Activated CD4-positive, alpha-beta memory T cell treated with anti-CD3 and anti-CD28 coated beads for 36 hours (primary cell): Measurements from ENCODE around the gene POLR3C. TPM values are rescaled to one million over a fixed set of nuclear protein-coding genes. Genes with fewer than 3 reads are reported as not detected.
"Not testable (repeated sequence)": the region's sequence is repeated elsewhere in the genome, so short reads cannot be mapped to it uniquely, and the experiment has no call there.

ENCODE experiments used
- CTCF ChIA-PET: fragments of 350-600 bp; sonication (Branson Sonifier 250); formaldehyde crosslinking; loops from one replicate; lab custom pipeline; 2021; ENCODE audit warnings: antibody characterized with exemption, inconsistent platforms; lab: Charles Lee
- POLR2A ChIA-PET: fragments of 350-600 bp; sonication (Branson Sonifier 250); formaldehyde crosslinking; loops from one replicate; lab custom pipeline; 2021; ENCODE audit warnings: antibody characterized with exemption; lab: Charles Lee
- DNase-seq: peaks from one replicate; pipeline ENCODE4 v3.0.0-alpha.2; 2020
- H3K27ac Mint-ChIP-seq: one replicate; pipeline ENCODE4 v1.8.0; 2021; ENCODE audit warnings: mixed read lengths
- H3K27me3 Mint-ChIP-seq: one replicate; pipeline ENCODE4 v1.8.0; 2021; ENCODE audit warnings: mixed read lengths
- H3K36me3 Mint-ChIP-seq: one replicate; pipeline ENCODE4 v1.8.0; 2021; ENCODE audit warnings: mixed read lengths
- H3K4me1 Mint-ChIP-seq: one replicate; pipeline ENCODE4 v1.8.0; 2021; ENCODE audit warnings: low read depth, mixed read lengths
- H3K4me3 Mint-ChIP-seq: one replicate; pipeline ENCODE4 v1.8.0; 2021; ENCODE audit warnings: mild to moderate bottlenecking, mixed read lengths
- H3K9me3 Mint-ChIP-seq: one replicate; pipeline ENCODE4 v1.8.0; 2021; ENCODE audit warnings: mixed read lengths
- intact Hi-C: fragments of 100-400 bp; cut with micrococcal nuclease; formaldehyde crosslinking; loops from one replicate; pipeline ENCODE4 v1.15.1; 2023
- total RNA-seq, 2 experiments: library from RNA; stranded (reverse); gene quantifications; one replicate each; pipeline ENCODE4 v1.2.3, GENCODE V29; 2021

POLR3C gene, protein sequence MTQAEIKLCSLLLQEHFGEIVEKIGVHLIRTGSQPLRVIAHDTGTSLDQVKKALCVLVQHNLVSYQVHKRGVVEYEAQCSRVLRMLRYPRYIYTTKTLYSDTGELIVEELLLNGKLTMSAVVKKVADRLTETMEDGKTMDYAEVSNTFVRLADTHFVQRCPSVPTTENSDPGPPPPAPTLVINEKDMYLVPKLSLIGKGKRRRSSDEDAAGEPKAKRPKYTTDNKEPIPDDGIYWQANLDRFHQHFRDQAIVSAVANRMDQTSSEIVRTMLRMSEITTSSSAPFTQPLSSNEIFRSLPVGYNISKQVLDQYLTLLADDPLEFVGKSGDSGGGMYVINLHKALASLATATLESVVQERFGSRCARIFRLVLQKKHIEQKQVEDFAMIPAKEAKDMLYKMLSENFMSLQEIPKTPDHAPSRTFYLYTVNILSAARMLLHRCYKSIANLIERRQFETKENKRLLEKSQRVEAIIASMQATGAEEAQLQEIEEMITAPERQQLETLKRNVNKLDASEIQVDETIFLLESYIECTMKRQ
- total RNA-seq, result 10 to 100 TPM; 27.3 to 28.9 TPM

DNA sequence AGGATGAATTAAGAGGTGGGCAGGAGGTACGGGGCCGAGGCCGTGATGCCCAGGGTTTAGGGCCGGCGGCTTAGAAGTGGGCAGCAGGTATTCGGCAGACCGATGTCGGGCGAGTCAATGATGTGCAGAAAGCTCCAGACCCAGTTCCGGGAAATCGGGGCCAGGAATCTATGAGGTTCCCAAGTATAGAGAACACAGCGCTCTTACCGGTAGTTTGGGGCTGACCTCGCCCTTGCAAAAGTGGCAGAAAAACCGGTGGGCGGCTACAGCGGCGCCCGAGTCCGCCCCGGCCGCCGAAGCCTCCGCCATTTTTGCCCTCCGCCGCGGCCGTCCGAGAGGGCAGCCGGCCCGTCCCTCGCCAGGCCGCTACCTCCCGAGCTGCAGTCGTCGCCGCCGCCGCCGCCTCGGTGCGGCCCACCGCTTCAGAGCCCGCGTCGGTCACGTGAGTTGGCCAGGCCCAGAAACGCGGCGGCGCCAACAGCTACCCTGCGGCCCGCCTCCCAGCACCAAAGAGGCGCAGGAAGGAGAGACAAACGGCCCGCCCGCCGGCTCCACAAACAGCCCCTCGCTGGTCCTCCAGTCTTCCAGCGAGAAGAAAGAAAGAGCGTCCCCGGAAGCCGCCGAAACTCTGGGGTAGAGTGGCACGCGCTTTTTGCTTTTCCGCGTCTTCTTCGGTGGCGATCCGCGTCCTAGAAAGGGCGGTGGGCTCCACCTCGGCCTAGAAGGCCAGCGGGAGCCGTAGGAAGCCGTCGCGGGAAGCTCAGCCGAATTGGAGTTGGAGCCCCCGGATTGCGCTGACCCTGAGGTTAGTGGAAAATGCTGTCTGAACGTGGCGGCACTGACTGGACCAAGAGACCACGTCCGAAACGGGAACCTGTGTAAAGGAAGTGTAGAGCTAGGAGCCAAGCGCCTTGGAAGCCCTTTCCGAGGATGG is at the start of gene POLR3C, which contains the start of gene RNF115:
TSS of gene POLR3C (plus strand) at position 636 of the 934 bp plus-strand sequence. CDS start 1,577 bp downstream, outside the sequence.
TSS of gene RNF115 (minus strand) at position 531 of the 934 bp plus-strand sequence. CDS start at position 309, 222 bp downstream.
- peak; percentile 89 for DNase-seq
- H3K4me3 Mint-ChIP-seq, result peak within 1 kb of the TSS; percentile 96
- H3K4me1 Mint-ChIP-seq, result peaks cover 47% of the 10 kb centered on the region
- H3K27ac Mint-ChIP-seq, result peak within 1 kb of the TSS; percentile 95
- intact Hi-C loops, result no loop called here
- H3K27me3 Mint-ChIP-seq, result no peaks in the 10 kb centered on the region
- ChIA-PET CTCF (interaction anchor here (0.7 to 16.5 kb wide), 3 partner anchors 23 to 174 kb away, joined by 3 to 154 read pairs (median 4); partner anchors contain the start of gene NUDT17), POLR2A (interaction anchor here (0.7 to 2.4 kb wide), 5 partner anchors 21 to 141 kb away, joined by 3 to 10 read pairs (median 4); partner anchors contain the start of genes ANKRD34A, NUDT17, PIAS3 and POLR3GL)
- H3K36me3 Mint-ChIP-seq, result peaks cover 33% of the 10 kb centered on the region
- H3K9me3 Mint-ChIP-seq, result no peaks in the 10 kb centered on the region

DNA sequence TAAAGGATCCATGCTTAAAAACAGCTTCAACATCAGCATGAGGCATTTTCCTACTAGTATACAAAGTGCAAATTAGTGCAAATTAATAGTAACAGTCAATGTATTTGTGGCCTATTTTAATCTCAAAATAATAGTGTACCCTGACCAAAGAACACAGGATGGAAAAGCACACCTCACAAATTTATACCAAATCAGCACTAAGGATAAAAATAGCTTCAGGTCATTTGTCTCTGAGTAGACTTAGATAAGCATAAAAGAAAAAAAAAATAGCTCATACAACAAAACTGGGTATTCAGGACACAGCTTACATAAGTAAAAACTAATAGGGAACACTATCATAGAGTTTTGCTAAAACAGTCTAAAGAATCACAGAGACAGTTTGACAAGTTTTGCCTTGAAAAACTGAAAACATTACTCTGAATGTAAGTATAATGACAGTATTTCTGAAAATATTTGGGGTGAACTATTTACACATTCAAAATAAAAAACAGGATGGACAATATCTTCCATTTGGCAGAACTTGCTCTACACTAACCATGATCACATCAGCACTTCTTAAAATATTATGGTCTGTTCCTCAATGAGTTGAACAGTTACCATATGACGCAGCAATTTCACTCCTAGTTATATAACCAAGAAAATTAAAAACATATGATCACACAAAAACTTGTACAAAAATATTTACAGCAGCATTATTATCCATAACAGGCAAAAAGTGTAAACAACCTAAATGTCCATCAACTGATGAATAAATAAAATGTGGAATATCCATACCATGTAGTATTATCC is 46.4 kb upstream of the POLR3C start:
- H3K9me3 Mint-ChIP-seq, result no peaks in the 10 kb centered on the region
- H3K4me3 Mint-ChIP-seq, result no peak overlapping the region
- ChIA-PET CTCF (no interaction called here), POLR2A (interaction anchor here (0.5 kb wide), 1 partner anchor 40 kb away, joined by 3 read pairs; no protein-coding TSS in a partner anchor)
- H3K27me3 Mint-ChIP-seq, result no peaks in the 10 kb centered on the region
- intact Hi-C loops, result no loop called here
- DNase-seq, result no peak
- no peak overlapping the region for H3K27ac Mint-ChIP-seq
- peaks cover 7% of the 10 kb centered on the region for H3K4me1 Mint-ChIP-seq
- H3K36me3 Mint-ChIP-seq, result peaks cover 4% of the 10 kb centered on the region

DNA sequence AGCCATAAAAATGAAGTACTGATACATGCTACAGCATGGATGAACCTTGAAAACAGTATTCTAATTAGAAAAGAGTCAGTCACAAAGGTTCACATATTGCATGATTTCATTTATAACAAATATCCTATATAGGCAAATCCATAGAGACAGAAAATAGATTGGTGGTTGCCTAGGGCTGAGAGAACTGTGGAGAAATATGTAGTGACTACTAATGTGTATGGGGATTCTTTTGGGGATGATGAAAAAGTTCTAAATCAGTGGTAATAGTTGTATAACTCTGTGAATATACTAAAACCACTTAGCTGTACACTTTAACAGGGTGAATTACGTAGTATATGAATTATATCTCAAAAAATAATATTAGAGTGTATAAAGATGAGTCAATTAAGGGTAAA is 45.9 kb upstream of the POLR3C start:
- ChIA-PET CTCF (interaction anchor here (1.5 kb wide), 1 partner anchor 67 kb away, joined by 3 read pairs; no protein-coding TSS in a partner anchor), POLR2A (no interaction called here)
- Mint-ChIP-seq H3K4me1 (peaks cover 9% of the 10 kb centered on the region), H3K27me3 (no peaks in the 10 kb centered on the region), H3K27ac (no peak overlapping the region), H3K36me3 (peaks cover 4% of the 10 kb centered on the region), H3K9me3 (no peaks in the 10 kb centered on the region), H3K4me3 (no peak overlapping the region)
- intact Hi-C loops, result no loop called here
- no peak for DNase-seq

DNA sequence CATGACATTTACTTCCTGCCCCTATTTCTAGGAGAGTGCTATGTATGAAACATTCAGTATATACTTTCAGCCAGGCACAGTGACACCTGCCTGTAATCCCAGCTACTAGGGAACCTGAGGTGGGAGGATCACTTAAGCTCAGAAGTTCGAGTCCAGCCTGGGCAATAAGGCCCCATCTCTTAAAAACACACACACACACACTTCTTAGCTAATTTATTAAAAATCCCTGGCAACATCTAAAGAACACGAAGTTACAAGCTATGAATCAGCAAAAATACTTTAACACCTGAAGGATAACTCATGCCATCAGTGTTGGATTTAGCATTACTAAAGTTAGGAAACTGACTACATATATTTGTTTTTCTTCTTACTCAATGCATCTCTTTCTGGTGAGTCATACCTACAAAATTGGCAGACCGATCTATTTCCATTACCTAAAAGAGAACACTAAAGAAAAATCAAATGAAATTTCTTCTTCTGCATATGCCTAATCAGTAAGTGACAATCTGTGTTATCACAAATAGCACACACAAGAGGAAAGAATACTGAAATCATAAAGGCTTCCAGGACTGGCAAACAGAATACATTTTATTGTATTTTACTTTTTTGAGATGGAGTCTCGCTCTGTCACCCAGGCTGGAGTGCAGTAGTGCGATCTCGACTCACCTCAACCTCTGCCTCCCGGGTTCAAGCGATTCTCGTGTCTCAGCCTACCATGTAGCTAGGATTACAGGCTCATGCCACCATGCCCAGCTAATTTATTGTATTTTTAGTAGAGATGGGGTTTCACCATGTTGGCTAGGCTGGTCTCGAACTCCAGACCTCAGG is 41.5 kb upstream of the POLR3C start:
- peaks cover 8% of the 10 kb centered on the region for H3K36me3 Mint-ChIP-seq
- no peak overlapping the region for H3K4me3 Mint-ChIP-seq
- no peak overlapping the region for H3K27ac Mint-ChIP-seq
- no peak for DNase-seq
- peaks cover 27% of the 10 kb centered on the region for H3K4me1 Mint-ChIP-seq
- no peaks in the 10 kb centered on the region for H3K27me3 Mint-ChIP-seq
- H3K9me3 Mint-ChIP-seq, result no peaks in the 10 kb centered on the region
- intact Hi-C loops, result loop anchor here (5.0 kb wide), 1 partner anchor 45 kb away; no protein-coding TSS in a partner anchor
- POLR2A ChIA-PET, result interaction anchor here (0.6 kb wide), 1 partner anchor 45 kb away, joined by 4 read pairs; no protein-coding TSS in a partner anchor
- CTCF ChIA-PET, result no interaction called here

DNA sequence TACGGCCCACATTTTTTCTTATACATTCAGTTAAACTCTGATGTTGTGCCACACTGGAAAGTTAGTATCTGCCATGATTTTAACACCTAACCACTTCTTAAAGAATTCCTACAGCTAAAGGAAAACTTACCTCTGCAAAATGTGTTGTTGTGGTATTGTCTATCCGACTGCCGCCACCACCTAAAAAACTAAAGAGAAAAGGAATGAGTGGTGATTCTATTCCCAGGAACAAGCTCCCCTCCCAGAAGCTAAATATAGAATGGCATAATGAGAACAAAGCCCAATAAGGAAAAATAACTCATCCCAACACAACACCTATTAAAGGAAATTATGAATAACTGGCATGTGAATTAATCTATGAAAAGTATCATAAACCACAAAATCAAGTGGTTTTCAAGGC is 39.6 kb upstream of the POLR3C start:
- H3K27me3 Mint-ChIP-seq, result no peaks in the 10 kb centered on the region
- ChIA-PET CTCF (no interaction called here), POLR2A (no interaction called here)

DNA sequence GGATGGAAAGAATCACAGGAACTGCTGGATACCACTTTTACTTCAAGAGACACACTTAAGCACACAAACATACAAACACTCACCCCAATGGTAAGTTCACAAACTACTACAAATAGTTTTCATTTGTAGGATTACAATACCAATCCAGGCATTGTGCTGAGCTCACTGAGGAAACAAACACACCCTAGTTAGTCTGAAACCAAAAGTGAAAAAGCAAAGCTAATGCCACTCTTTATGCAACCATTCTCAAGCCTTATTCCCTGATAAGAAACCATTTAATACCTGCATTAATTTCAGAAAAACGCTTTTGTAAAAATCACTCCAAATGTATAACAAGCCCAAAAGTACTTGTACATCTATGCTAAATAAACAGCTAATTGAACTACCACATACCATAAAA is 38.5 kb upstream of the POLR3C start:
- Mint-ChIP-seq H3K27ac (no peak overlapping the region), H3K36me3 (peaks cover 14% of the 10 kb centered on the region), H3K27me3 (no peaks in the 10 kb centered on the region), H3K4me1 (peaks cover 27% of the 10 kb centered on the region), H3K4me3 (no peak overlapping the region), H3K9me3 (no peaks in the 10 kb centered on the region)
- intact Hi-C loops, result no loop called here
- CTCF ChIA-PET, result interaction anchor here (0.9 to 1.1 kb wide), 3 partner anchors 13 to 60 kb away, joined by 3 to 4 read pairs (median 4); partner anchors contain the start of gene NUDT17
- DNase-seq, result no peak
- POLR2A ChIA-PET, result interaction anchor here (0.6 kb wide), 1 partner anchor 10 kb away, joined by 3 read pairs; no protein-coding TSS in a partner anchor

More for the DNA sequence above, 39.6 kb upstream of the POLR3C start:
- Mint-ChIP-seq H3K27ac (no peak overlapping the region), H3K4me3 (no peak overlapping the region), H3K36me3 (peaks cover 14% of the 10 kb centered on the region), H3K4me1 (peaks cover 27% of the 10 kb centered on the region), H3K9me3 (no peaks in the 10 kb centered on the region)
- intact Hi-C loops, result loop anchor here (5.0 kb wide), 1 partner anchor 43 kb away; no protein-coding TSS in a partner anchor
- no peak for DNase-seq

DNA sequence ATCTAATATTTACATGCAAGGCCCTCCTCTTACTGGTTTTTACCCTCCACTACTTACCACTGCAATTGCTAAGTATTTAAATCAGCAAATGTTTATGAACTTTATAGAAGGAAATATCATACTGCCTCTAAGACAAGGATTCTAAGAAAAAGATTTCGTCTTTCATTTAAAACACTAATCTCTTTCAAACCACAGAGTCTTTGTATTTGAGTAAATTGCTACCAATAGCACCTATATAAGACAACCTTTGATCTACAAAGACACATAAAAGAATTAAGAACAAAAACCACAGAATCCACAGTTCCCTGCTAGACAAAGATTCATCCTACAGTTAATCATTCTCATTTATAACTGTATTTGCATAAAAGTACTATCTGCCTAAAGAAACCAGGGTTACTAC is 37.7 kb upstream of the POLR3C start:
- no peak overlapping the region for H3K27ac Mint-ChIP-seq
- ChIA-PET POLR2A (no interaction called here), CTCF (interaction anchor here (0.9 to 1.1 kb wide), 3 partner anchors 13 to 59 kb away, joined by 3 to 4 read pairs (median 4); partner anchors contain the start of gene NUDT17)
- peaks cover 27% of the 10 kb centered on the region for H3K4me1 Mint-ChIP-seq
- peaks cover 10% of the 10 kb centered on the region for H3K36me3 Mint-ChIP-seq
- no peak for DNase-seq
- no peak overlapping the region for H3K4me3 Mint-ChIP-seq
- H3K27me3 Mint-ChIP-seq, result no peaks in the 10 kb centered on the region
- no peaks in the 10 kb centered on the region for H3K9me3 Mint-ChIP-seq
- intact Hi-C loops, result no loop called here

DNA sequence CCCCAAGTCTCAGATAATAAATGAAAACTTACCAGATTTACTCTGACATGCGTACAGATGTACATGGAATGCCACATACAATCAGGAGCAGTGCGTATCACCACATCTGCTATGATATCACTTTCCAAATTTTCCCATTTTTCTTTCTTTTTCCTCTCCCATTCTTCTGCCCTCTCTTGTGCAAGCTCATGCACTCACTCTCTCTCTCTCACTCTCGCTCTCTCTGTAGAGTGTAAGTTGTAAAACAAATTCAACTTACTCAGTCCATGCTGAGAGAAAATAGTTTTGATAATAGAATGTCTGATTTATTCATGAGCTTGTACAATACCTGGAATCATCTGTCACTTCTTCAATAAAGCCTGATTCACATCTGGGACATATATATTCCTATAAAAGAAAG is 35.4 kb upstream of the POLR3C start:
- Mint-ChIP-seq H3K4me3 (no peak overlapping the region), H3K9me3 (no peaks in the 10 kb centered on the region), H3K36me3 (peaks cover 15% of the 10 kb centered on the region), H3K27me3 (no peaks in the 10 kb centered on the region), H3K4me1 (peaks cover 35% of the 10 kb centered on the region), H3K27ac (no peak overlapping the region)
- intact Hi-C loops, result no loop called here
- POLR2A ChIA-PET, result no interaction called here
- CTCF ChIA-PET, result no interaction called here
- DNase-seq, result no peak

DNA sequence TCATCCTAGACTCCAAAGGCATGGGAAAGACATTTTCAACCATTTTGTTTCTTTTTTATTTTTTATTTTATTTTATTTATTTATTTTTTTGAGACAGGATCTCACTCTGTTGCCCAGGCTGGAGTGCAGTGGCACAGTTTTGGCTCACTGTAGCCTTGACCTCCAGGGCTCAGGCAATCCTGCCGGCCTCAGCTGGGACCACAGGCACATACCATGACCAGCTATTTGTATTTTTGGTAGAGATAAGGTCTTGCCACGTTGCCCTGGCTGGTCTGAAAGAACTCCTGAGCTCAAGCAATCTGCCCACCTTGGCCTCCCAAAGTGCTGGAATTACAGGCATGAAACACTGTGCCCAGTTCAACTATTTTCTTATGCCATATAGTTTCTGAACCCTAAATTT is 32.1 kb upstream of the POLR3C start:
- Mint-ChIP-seq H3K9me3 (peaks cover 12% of the 10 kb centered on the region), H3K4me1 (peaks cover 15% of the 10 kb centered on the region), H3K36me3 (peaks cover 25% of the 10 kb centered on the region)
- H3K4me3 Mint-ChIP-seq, CTCF ChIA-PET, POLR2A ChIA-PET, H3K27ac Mint-ChIP-seq, DNase-seq, intact Hi-C loops, H3K27me3 Mint-ChIP-seq: not testable (repeated sequence)

DNA sequence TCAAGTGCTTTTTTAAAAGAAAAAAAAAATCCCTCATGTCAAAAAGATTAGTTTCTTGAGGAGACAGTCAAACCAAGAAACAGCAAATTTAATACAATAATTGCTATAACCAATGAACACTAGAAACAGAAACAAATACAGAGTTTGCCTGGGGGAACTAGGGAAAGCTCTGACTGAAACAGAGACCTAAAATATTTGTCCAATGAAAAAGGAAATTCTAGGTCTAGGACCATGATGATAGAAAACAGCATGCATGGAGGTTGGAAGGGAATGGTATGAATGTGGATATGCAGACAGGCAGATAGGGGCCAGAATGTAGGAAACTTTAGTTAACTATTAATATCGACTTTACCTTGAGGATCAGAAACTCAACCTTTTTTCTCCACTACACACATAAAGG is 31.5 kb upstream of the POLR3C start:
- ChIA-PET POLR2A (no interaction called here), CTCF (no interaction called here)
- no peak for DNase-seq
- Mint-ChIP-seq H3K27ac (no peak overlapping the region), H3K27me3 (no peaks in the 10 kb centered on the region), H3K4me3 (no peak overlapping the region), H3K36me3 (peaks cover 30% of the 10 kb centered on the region), H3K9me3 (peaks cover 18% of the 10 kb centered on the region), H3K4me1 (peaks cover 14% of the 10 kb centered on the region)
- intact Hi-C loops, result no loop called here
